ENCODE data around the gene SLC9A9. TPM values are rescaled to one million over a fixed set of nuclear protein-coding genes. Genes with fewer than 3 reads are reported as not detected.

SLC9A9 gene
- total and polyA plus RNA-seq, 4 donors = 3.3 to 15.0 (median 6.1) TPM

DNA sequence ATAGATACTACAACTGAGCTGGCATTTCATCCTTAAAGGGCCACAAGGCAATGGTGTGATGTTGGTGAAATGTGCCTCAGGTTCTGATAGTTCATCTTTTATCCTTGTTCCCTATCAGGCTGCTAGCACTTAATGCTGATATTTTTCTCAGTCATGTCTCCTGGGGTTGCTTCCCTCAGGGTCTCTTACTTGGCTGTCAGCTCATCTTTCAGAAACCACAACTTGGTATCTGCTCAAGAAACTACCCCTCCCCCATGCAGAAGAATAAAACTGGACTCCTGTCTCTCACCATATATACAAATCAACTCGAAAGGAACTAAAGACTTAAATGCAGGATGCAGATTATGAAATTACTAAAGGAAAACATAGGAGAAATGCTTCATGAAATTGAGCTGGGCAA, 420.6 kb downstream of the SLC9A9 start:
- no peaks in the 10 kb centered on the region for H3K9me3 ChIP-seq (ENCODE audit: control insufficient read depth in 4 of 4, low read length in 3 of 4)
- H3K4me1 ChIP-seq (ENCODE audit: control insufficient read depth in 4 of 4, insufficient read depth in 4 of 4, low read length in 3 of 4) = no peaks in the 10 kb centered on the region
- no peak overlapping the region for H3K4me3 ChIP-seq (ENCODE audit: low read depth in 1 of 3, low read length in 3 of 3)
- TF ChIP-seq ATF3 (IDR thresholded peaks at IDR 0.05) (no peak), SP1 (IDR thresholded peaks at IDR 0.05) (no peak), RXRA (IDR thresholded peaks at IDR 0.05) (no peak), ZBTB33 (IDR thresholded peaks at IDR 0.05) (no peak), TAF1 (conservative IDR thresholded peaks at IDR 0.05) (no peak), RAD21 (IDR thresholded peaks at IDR 0.05) (no peak)
- TF ChIP-seq, protein P1, sequence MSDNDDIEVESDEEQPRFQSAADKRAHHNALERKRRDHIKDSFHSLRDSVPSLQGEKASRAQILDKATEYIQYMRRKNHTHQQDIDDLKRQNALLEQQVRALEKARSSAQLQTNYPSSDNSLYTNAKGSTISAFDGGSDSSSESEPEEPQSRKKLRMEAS (IDR thresholded peaks at IDR 0.05) = no peak
- no peaks in the 10 kb centered on the region for H3K27me3 ChIP-seq (ENCODE audit: control insufficient read depth in 4 of 4, insufficient read depth in 4 of 4, low read length in 3 of 4)
- H3K9ac ChIP-seq (ENCODE audit: low read depth in 1 of 2, low read length in 2 of 2) = no peak overlapping the region
- WGBS = 78% methylated on average over 1 of the region's 1 CpG
- no peak overlapping the region for H3K27ac ChIP-seq (ENCODE audit: low read depth in 1 of 2, low read length in 2 of 2)
- no peaks in the 10 kb centered on the region for H3K36me3 ChIP-seq (ENCODE audit: control insufficient read depth in 4 of 4, insufficient read depth in 3 of 4, low read depth in 1 of 4, low read length in 3 of 4)
- no peak for DNase-seq (ENCODE audit: low spot score)

DNA sequence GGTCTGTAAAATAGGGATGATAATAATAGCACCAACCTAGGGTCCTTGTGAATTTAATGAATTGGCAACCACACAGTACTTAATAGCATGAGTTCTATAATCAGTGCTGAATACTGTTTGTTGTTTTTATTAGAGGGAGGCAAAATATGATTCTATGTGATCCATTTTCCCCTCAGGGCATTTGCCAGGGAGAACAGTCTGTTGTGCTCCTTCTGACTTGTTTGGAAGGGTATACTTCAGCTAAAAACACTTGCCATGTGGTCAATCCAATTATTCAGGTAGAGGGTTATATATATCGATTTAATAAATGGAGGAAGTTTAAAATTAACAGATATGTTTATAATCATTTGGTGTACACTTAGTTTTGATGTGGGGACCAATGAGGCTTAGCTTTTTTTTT, 423.4 kb downstream of the SLC9A9 start:
- WGBS = 87% methylated on average over 1 of the region's 1 CpG
- TF ChIP-seq RXRA (IDR thresholded peaks at IDR 0.05) (no peak), FOXA2 (IDR thresholded peaks at IDR 0.05) (no peak), FOXA1 (IDR thresholded peaks at IDR 0.05) (no peak), NR2F2 (IDR thresholded peaks at IDR 0.05) (no peak), SP1 (IDR thresholded peaks at IDR 0.05) (no peak), EGR1 (IDR thresholded peaks at IDR 0.05; ENCODE audit: low read depth in 2 of 2) (no peak), GABPA (IDR thresholded peaks at IDR 0.05 in 1 of 2, conservative IDR thresholded peaks at IDR 0.05 in 1 of 2) (no peak), YY1 (IDR thresholded peaks at IDR 0.05) (no peak), TAF1 (conservative IDR thresholded peaks at IDR 0.05) (no peak), ATF3 (IDR thresholded peaks at IDR 0.05) (no peak), ZBTB33 (IDR thresholded peaks at IDR 0.05) (no peak), JUND (IDR thresholded peaks at IDR 0.05) (no peak), HNF4G (IDR thresholded peaks at IDR 0.05) (no peak), RAD21 (IDR thresholded peaks at IDR 0.05) (no peak), HNF4A (conservative IDR thresholded peaks at IDR 0.05) (no peak)
- TF ChIP-seq, protein P1 (IDR thresholded peaks at IDR 0.05) = no peak
- TF ChIP-seq, protein P2, sequence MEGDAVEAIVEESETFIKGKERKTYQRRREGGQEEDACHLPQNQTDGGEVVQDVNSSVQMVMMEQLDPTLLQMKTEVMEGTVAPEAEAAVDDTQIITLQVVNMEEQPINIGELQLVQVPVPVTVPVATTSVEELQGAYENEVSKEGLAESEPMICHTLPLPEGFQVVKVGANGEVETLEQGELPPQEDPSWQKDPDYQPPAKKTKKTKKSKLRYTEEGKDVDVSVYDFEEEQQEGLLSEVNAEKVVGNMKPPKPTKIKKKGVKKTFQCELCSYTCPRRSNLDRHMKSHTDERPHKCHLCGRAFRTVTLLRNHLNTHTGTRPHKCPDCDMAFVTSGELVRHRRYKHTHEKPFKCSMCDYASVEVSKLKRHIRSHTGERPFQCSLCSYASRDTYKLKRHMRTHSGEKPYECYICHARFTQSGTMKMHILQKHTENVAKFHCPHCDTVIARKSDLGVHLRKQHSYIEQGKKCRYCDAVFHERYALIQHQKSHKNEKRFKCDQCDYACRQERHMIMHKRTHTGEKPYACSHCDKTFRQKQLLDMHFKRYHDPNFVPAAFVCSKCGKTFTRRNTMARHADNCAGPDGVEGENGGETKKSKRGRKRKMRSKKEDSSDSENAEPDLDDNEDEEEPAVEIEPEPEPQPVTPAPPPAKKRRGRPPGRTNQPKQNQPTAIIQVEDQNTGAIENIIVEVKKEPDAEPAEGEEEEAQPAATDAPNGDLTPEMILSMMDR (IDR thresholded peaks at IDR 0.05; ENCODE audit: low read depth, low read length, missing input control) = no peak
- TF ChIP-seq, protein P3, sequence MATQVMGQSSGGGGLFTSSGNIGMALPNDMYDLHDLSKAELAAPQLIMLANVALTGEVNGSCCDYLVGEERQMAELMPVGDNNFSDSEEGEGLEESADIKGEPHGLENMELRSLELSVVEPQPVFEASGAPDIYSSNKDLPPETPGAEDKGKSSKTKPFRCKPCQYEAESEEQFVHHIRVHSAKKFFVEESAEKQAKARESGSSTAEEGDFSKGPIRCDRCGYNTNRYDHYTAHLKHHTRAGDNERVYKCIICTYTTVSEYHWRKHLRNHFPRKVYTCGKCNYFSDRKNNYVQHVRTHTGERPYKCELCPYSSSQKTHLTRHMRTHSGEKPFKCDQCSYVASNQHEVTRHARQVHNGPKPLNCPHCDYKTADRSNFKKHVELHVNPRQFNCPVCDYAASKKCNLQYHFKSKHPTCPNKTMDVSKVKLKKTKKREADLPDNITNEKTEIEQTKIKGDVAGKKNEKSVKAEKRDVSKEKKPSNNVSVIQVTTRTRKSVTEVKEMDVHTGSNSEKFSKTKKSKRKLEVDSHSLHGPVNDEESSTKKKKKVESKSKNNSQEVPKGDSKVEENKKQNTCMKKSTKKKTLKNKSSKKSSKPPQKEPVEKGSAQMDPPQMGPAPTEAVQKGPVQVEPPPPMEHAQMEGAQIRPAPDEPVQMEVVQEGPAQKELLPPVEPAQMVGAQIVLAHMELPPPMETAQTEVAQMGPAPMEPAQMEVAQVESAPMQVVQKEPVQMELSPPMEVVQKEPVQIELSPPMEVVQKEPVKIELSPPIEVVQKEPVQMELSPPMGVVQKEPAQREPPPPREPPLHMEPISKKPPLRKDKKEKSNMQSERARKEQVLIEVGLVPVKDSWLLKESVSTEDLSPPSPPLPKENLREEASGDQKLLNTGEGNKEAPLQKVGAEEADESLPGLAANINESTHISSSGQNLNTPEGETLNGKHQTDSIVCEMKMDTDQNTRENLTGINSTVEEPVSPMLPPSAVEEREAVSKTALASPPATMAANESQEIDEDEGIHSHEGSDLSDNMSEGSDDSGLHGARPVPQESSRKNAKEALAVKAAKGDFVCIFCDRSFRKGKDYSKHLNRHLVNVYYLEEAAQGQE (IDR thresholded peaks at IDR 0.05) = no peak
- Histone ChIP-seq H3K4me1 (ENCODE audit: control insufficient read depth in 4 of 4, insufficient read depth in 4 of 4, low read length in 3 of 4) (no peaks in the 10 kb centered on the region), H3K36me3 (ENCODE audit: control insufficient read depth in 4 of 4, insufficient read depth in 3 of 4, low read depth in 1 of 4, low read length in 3 of 4) (no peaks in the 10 kb centered on the region), H3K9me3 (ENCODE audit: control insufficient read depth in 4 of 4, low read length in 3 of 4) (no peaks in the 10 kb centered on the region), H3K27ac (ENCODE audit: low read depth in 1 of 2, low read length in 2 of 2) (no peak overlapping the region), H3K9ac (ENCODE audit: low read depth in 1 of 2, low read length in 2 of 2) (no peak overlapping the region), H3K4me3 (ENCODE audit: low read depth in 1 of 3, low read length in 3 of 3) (no peak overlapping the region), H3K27me3 (ENCODE audit: control insufficient read depth in 4 of 4, insufficient read depth in 4 of 4, low read length in 3 of 4) (no peaks in the 10 kb centered on the region)
- DNase-seq (ENCODE audit: low spot score) = no peak
